Embryonic facial prominence (tissue), 1 donor: Measurements from ENCODE around the gene GLYR1.
"Not testable (repeated sequence)": the region's sequence is repeated elsewhere in the genome, so short reads cannot be mapped to it uniquely, and the experiment has no call there.

Experiments
- DNase-seq: peaks from one replicate; pipeline ENCODE4 v3.0.0-alpha.2; 2016; ENCODE audit errors: extremely low spot score

The GLYR1 gene

GRCh38 chr16:4788910-4789309, 58.2 kb downstream of the GLYR1 start:
- no peak for DNase-seq

DNA sequence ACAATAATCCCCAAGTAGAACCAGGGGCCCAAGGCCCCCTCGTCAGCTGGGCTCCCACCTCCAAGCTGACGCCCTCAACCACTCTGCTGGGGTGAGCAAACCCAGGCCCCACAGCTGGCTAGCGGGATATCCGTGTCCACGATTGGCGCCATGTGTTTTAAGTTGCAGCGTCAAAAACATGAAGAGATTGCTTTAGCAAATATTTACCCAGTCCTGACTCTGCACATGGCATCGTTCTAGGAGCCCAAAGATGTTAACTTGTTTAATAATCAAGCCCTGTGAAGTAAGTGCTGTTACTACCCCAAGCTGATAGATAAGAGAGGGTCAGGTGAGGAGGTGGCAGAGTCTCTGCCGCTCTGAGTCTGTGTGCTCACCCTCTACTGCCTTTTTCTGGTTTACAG, 58.6 kb downstream of the GLYR1 start:
- DNase-seq: no peak

DNA sequence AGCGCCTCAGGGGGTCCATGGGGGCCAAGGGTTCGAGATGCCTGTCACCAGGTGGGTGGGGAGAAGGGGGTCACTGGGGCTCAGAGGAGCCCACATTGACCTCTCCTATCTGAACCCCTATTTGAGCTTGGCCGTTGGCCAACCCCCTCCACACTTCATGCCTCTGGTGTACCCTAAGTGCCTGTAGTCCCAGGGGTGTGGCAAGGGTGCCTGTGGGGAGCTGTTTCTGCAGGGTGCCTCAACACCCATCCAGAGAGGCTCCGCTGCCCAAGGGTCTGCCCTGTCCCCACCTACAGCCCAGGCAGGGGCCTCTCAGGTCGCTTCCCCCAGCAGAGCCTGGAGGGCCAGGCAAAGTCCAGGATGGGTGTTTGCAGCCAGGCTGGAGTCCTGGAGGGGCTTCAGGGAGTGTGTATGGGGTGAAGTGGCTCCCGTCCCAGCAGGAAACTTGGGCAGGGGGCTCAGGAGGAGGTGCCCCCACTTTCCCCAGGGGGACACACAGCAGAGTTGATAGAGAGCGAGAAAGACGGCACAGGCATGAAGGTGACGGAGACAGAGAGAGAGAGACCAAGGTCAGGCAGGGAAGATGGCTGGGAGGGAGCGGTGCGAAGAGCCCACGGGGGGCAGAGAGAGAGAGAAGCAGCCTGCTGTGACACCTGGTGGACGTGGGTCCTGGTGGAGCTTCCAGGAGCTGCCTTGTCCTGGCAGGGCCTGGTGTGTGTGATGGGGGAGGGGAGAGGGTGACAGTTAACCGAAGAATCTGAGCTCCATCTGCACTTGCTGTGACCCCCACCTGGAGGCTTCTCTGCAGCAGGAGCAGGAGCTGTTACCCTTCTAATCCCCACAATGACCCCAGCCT, 59.2 kb downstream of the GLYR1 start, which contains the start of gene SEPTIN12:
TSS of gene SEPTIN12 (minus strand) at position 719 of the 856 bp plus-strand sequence. CDS start at position 19, 700 bp downstream.
- no peak for DNase-seq

GRCh38 chr16:4787068-4787467, 60.0 kb downstream of the GLYR1 start:
- no peak for DNase-seq

- DNase-seq: no peak
Observed at GRCh38 chr16:4785758-4786433, 61.2 kb downstream of the GLYR1 start.

- not testable (repeated sequence) for DNase-seq
Observed at GRCh38 chr16:4784444-4784987, 62.6 kb downstream of the GLYR1 start.

GRCh38 chr16:4783951-4784336, 63.1 kb downstream of the GLYR1 start:
- DNase-seq: no peak

DNA sequence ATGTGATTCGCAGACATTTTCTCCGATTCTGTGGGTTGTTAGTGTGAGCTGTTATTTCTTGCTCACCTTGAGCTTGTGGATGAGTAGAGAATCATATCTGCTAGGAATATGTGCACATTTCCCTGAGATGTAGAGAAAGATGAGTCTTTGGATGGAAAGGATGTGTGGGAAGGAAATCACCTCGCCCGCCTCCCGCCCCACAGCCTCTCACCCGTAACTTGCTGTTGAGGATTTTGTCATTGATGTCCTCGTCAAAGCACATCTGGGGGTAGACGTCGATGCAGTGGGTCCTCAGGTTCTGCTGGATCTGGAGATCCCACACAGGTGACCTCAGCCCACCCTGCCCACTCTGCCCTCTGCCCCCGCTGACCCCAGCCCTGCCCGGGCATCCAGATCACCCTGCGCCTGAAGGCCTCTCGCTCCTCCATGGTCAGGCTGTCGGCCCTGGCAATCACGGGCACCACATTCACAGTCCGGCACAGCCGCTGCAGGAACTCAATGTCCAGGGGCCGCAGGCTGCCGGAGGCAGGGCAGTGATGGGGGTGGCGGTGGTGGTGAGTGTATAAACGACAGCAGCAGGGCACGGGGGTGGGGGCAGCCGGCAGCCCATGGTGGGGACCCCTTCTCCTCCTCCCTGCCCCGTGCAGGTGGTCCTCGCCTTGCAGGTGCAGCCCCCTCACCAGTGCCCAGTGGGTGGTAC, 63.7 kb downstream of the GLYR1 start:
- DNase-seq: no peak

DNA sequence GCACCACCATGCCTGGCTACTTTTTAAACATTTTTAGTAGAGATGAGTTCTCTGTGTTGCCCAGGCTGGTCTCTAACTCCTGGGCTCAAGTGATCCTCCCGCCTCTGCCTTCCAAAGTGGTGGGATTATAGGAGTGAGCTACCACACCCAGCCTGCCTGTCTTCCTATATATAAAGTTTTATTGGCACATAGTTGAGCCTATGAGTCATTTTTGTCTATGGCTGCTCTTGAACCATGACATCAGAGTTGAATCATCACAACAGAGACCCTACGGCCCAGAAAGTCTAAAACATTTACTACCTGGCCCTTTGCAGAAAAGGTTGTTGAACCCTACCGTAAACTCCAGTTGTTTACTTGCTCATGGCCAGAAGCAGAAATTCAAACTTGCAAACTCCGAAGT, 66.9 kb downstream of the GLYR1 start:
- no peak for DNase-seq

DNA sequence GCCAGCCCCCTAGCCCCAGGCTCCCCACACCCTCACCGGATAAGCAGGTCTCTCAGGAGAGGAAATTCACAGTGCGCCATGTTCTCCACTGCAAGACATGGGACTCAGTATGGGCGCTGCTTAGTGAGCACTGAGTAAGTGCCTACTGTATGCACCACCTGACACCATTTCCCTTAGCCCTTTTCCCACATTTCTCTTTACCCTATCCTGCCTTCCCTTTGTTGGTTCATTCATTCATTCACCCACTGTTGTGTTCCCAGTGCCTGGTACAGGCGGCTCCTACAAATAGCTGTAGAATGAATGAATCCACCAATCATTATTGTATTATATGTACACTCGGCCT, 69.1 kb downstream of the GLYR1 start:
- DNase-seq: no peak

DNA sequence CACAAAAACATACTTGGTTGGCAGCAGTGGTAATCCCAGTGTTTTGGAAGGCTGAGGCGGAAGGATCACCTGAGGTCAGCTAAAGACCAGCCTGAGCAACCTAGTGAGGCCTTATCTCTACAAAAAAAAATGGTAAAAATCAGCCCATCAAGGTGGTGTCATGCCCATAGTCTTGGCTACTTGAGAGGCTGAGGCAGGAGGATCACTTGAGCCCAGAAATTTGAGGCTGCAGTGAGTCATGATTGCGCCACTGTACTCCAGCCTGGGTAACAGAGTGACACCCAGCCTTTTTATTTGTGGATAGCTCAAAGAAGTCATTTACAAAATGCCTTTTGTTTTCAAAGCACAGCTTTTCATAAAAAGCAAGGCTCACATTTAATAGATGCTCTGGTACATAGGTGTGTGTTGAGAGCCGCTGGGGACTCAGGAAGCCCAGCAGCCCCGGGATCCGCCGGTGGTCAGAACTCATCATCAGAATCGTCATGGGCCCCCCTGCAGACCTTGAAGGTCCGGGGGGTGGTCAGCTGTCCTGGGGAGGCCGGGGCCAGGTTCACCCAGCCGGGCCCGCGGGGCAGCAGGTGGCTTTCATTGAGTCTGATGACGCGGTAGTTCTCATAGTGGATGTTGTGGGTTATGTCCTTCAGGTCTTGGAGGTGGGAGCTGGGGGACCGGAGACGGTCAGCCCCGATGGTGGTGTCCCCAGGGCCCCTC, 69.6 kb downstream of the GLYR1 start:
- no peak for DNase-seq

DNA sequence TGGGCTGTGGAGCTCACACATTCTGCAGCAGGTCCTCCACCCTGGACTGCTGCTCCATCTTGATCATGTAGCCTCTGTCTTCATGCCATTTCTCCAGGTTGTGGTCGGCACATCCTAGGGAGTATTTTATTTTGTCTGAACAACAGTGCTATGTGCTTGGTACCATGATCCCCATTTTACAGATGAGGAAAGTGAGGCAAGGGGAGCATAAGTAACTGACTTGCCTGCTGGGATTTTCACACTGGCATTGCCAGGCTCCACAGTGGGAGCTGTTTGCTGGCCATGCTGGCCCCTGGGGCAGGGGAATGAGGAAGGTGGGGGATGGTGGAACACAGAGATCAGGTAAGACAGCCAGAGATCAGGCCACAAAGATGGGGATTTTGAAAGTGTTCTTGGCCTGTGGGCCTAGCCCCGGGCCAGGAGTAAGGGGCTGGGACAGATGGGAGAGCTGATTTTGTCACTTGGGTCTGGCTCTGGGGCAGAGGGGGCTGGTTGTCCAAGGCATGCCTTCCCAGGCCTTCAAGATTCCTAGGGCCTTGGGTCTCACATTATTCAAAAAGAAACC, 70.9 kb downstream of the GLYR1 start:
- DNase-seq: no peak

DNA sequence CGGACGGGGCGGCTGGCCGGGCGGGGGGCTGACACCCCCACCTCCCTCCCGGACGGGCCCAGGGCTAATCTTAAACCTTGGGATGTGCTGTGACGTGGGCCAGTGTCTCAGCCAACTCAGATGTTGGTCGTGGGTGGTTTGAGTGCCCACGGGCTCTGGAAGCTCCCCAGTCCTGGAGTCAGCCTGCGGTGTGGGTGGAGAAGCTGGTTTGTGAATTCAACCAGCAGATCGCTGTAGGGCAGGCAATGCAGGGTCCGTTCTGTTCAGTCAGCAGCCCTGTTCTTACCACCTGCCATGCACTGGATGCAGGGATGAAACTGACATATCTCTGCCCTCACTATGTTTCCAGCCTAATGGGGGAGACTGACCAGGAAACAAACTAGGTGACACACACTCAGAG, 72.1 kb downstream of the GLYR1 start:
- DNase-seq: no peak

GRCh38 chr16:4772351-4772750, 74.7 kb downstream of the GLYR1 start:
- DNase-seq: no peak

GRCh38 chr16:4771646-4772045, 75.4 kb downstream of the GLYR1 start:
- no peak for DNase-seq

DNA sequence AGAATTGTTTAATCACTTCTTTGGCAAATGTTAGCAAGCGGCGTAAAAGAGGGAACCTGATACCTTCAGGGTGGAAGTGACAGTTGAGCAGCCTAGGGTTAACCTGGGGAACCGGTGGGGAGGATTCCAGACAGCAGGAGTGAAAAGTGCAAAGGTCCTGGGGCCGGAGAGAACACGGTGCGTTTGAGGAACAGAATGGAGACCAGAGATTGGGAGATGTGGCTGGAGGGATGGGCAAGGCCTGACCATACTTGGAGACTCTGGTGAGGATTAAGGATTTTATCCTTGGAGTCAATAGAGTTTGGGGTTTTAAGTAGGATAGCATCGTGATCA, 77.8 kb downstream of the GLYR1 start:
- no peak for DNase-seq

DNA sequence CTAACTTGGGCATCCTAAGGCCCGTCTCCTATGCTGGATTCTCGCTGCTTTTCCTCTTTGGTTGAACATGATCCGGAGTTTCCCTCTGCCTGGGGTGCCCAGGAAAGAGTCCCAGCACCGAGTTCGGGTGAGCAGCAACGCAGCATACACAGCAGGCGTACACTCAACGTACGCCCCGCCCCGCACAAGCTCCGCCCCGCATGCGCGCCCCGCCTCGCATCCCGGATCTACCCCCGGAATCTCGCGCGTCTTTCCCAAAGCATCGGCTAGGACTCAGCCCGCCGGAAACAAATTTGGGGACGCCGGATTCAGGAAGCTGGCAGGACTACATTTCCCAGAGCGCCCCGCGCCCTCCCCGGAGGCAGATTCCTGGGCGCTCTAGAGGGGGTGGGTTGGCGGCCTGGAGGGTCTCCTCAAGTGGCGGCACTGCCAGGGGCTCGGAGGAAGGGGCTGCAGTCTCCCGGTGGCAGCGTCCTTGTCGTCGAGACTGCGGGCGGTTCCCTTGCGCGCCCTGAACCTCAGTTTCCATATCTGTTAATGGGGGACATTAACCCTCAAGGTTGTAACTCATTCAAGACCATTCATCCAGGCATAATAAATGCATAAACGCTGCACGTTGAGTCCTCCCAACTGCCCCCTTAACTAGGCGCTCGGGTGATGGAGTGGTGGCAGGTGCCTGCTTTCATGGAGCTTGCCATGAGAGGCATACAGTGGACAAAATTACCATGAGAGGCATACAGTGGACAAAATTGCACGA, 78.4 kb downstream of the GLYR1 start:
- DNase-seq: peak; percentile 94

DNA sequence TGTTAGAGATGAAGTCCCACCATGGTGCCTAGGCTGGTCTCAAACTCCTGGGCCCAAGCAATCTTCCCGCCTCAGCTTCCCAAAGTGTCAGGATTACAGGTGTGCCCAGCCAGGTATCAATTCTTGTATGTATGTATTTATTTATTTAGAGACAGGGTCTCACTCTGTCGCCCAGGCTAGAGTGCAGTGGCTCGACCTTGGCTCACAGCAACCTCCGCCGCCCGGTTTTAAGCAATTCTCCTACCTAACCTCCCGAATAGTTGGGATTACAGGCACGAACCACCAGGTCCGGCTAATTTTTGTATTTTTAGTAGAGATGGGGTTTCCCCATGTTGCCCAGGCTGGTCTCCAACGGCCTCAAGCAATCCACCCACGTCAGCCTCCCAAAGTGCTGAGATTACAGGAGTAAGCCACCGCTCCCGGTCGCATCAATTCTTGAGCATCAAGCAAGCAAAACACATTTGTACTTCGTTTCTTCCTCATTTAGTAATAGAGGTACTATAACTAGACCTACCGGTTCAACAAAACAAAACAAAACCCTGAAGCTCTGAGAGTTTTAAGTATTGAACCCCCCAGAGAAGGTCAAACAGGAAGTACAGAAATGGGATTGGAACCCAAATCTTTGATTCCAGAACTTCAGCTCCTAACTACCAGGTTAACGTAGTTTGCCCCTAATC, 79.1 kb downstream of the GLYR1 start:
- DNase-seq: no peak

- peak; percentile 85 for DNase-seq
Observed at GRCh38 chr16:4766875-4767628, 80.0 kb downstream of the GLYR1 start, which contains the start of gene ZNF500. Gene ZNF500 (minus strand): TSS chr16:4767162. CDS start chr16:4765978, 1,184 bp downstream.
